ENCODE results near the gene HOXD1.

The HOXD1 gene

GRCh38 chr2:176152350-176153181 lies 35.9 kb upstream of the HOXD1 start:
- DNase-seq (ENCODE audit: low spot score), result no peak

- no peak for DNase-seq (ENCODE audit: low spot score)
Observed at GRCh38 chr2:176154576-176155252, 33.8 kb upstream of the HOXD1 start.

GRCh38 chr2:176155356-176156044 lies 33.0 kb upstream of the HOXD1 start:
- no peak for DNase-seq (ENCODE audit: low spot score)

GRCh38 chr2:176156301-176156806 lies 32.1 kb upstream of the HOXD1 start:
- no peak for DNase-seq (ENCODE audit: low spot score)

GRCh38 chr2:176156807-176157498 lies 31.5 kb upstream of the HOXD1 start, which contains the start of gene HOXD3:
Gene HOXD3, plus strand, starts transcription at chr2:176157307. Its CDS starts 11,808 bp downstream, at chr2:176169115.
- DNase-seq (ENCODE audit: low spot score), result no peak

GRCh38 chr2:176157499-176158185 lies 30.8 kb upstream of the HOXD1 start:
- no peak for DNase-seq (ENCODE audit: low spot score)

GRCh38 chr2:176158186-176158591 lies 30.3 kb upstream of the HOXD1 start:
- no peak for DNase-seq (ENCODE audit: low spot score)

GRCh38 chr2:176158855-176159662 lies 29.4 kb upstream of the HOXD1 start:
- no peak for DNase-seq (ENCODE audit: low spot score)

GRCh38 chr2:176159663-176160250 lies 28.7 kb upstream of the HOXD1 start:
- DNase-seq (ENCODE audit: low spot score), result no peak

GRCh38 chr2:176160251-176160985 lies 28.1 kb upstream of the HOXD1 start:
- no peak for DNase-seq (ENCODE audit: low spot score)

- no peak for DNase-seq (ENCODE audit: low spot score)
Observed at GRCh38 chr2:176160986-176161824, 27.3 kb upstream of the HOXD1 start.

- no peak for DNase-seq (ENCODE audit: low spot score)
Observed at GRCh38 chr2:176161825-176162626, 26.4 kb upstream of the HOXD1 start.

GRCh38 chr2:176162911-176163671 lies 25.4 kb upstream of the HOXD1 start:
- no peak for DNase-seq (ENCODE audit: low spot score)

- no peak for DNase-seq (ENCODE audit: low spot score)
Observed at GRCh38 chr2:176163672-176164056, 24.8 kb upstream of the HOXD1 start.

- DNase-seq (ENCODE audit: low spot score), result no peak
Observed at GRCh38 chr2:176164201-176164600, 24.3 kb upstream of the HOXD1 start.

- no peak for DNase-seq (ENCODE audit: low spot score)
Observed at GRCh38 chr2:176164611-176165369, 23.7 kb upstream of the HOXD1 start.

All from globus pallidus (tissue), 1 donor.